Thoracic aorta (tissue), 2 donors: Measurements from ENCODE around the gene B4GALT5. TPM values are rescaled to one million over a fixed set of nuclear protein-coding genes. Genes with fewer than 3 reads are reported as not detected.
"Not testable (repeated sequence)": the region's sequence is repeated elsewhere in the genome, so short reads cannot be mapped to it uniquely, and the experiment has no call there.

Source experiments
- ATAC-seq: fragments of 150-250 bp; one replicate; pipeline ENCODE4 v1.8.0; 2017; ENCODE audit warnings: low read depth; ENCODE audit not compliant: insufficient number of reproducible peaks, low FRiP score
- DNase-seq: peaks from one replicate; pipeline ENCODE4 v3.0.0-alpha.2; 2020; ENCODE audit warnings: low spot score
- H3K27ac ChIP-seq, 2 donors: fragments of 200-600 bp; sonication (generic); 1 replicate in 1 of 2; 2 replicates in 1 of 2; pipeline ENCODE4 v1.5.1; 2016; ENCODE audit warnings: mild to moderate bottlenecking in 2 of 2, moderate library complexity in 2 of 2
- H3K27me3 ChIP-seq: fragments of 200-600 bp; sonication (generic); replicated peaks from 2 replicates; pipeline ENCODE4 v1.6.0; 2016; ENCODE audit warnings: mild to moderate bottlenecking; ENCODE audit not compliant: insufficient read depth
- H3K36me3 ChIP-seq: fragments of 200-600 bp; sonication (generic); one replicate; pipeline ENCODE4 v1.5.1; 2016
- H3K4me1 ChIP-seq, 2 donors: fragments of 200-600 bp; sonication (generic); 1 replicate in 1 of 2; 2 replicates in 1 of 2; pipeline versions ENCODE4 v1.5.1 to v1.6.0; 2016; ENCODE audit warnings: low read depth in 2 of 2, mild to moderate bottlenecking in 1 of 2; ENCODE audit not compliant: control insufficient read depth in 1 of 2
- H3K4me3 ChIP-seq: fragments of 200-600 bp; sonication (generic); 2 replicates; pipeline ENCODE4 v1.5.1; 2016; ENCODE audit warnings: mild to moderate bottlenecking
- H3K9me3 ChIP-seq: fragments of 200-600 bp; sonication (generic); 2 replicates; pipeline ENCODE4 v1.5.1; 2016
- CTCF ChIP-seq: fragments of 200-600 bp; sonication (generic); IDR thresholded peaks from one replicate; pipeline ENCODE4 v1.5.1; 2019; ENCODE audit warnings: antibody characterized with exemption
- total RNA-seq, 2 donors: library from RNA; depleted of rRNA; stranded (reverse); fragments of >200 nt; gene quantifications; one replicate each; pipeline versions ENCODE4 v1.1.0 to v1.2.3, GENCODE V29; 2016

The B4GALT5 gene
- 10 to 100 TPM; 15.7 to 45.3 TPM for total RNA-seq

GRCh38 chr20:49713753-49714712 lies at the start of gene B4GALT5:
Gene B4GALT5 (minus strand): TSS chr20:49713878. CDS start chr20:49713690, 188 bp downstream.
- DNase-seq (peak; percentile 36), ATAC-seq (peak; percentile 58)
- Histone ChIP-seq H3K4me3 (peak within 1 kb of the TSS; percentile 93), H3K36me3 (no peaks in the 10 kb centered on the region), H3K9me3 (no peaks in the 10 kb centered on the region), H3K27ac (peak within 1 kb of the TSS; percentile 78 to 81), H3K27me3 (no peaks in the 10 kb centered on the region), H3K4me1 (peaks cover 21 to 48% of the 10 kb centered on the region in 2 donors)
- no peak for TF ChIP-seq CTCF

GRCh38 chr20:49762940-49763766 lies 49.5 kb upstream of the B4GALT5 start:
- Histone ChIP-seq H3K36me3 (no peaks in the 10 kb centered on the region), H3K27me3 (no peaks in the 10 kb centered on the region), H3K4me3 (no peak overlapping the region), H3K27ac (no peak overlapping the region), H3K4me1 (peaks cover 6 to 21% of the 10 kb centered on the region in 2 donors), H3K9me3 (no peaks in the 10 kb centered on the region)
- DNase-seq (no peak), ATAC-seq (no peak)
- TF ChIP-seq CTCF: no peak

- not testable (repeated sequence) for ATAC-seq, DNase-seq, H3K27me3 ChIP-seq, H3K27ac ChIP-seq, H3K36me3 ChIP-seq, H3K4me3 ChIP-seq, H3K9me3 ChIP-seq
- H3K4me1 ChIP-seq: peaks cover 4 to 15% of the 10 kb centered on the region in 2 donors
Observed at GRCh38 chr20:49761888-49762287, 48.2 kb upstream of the B4GALT5 start.

- no peak overlapping the region for H3K4me3 ChIP-seq
- H3K27ac ChIP-seq: no peak overlapping the region
- no peaks in the 10 kb centered on the region for H3K36me3 ChIP-seq
- no peaks in the 10 kb centered on the region for H3K9me3 ChIP-seq
- no peak for TF ChIP-seq CTCF
- ATAC-seq: no peak
- no peak for DNase-seq
- H3K4me1 ChIP-seq: peaks cover 0 to 5% of the 10 kb centered on the region in 2 donors
- no peaks in the 10 kb centered on the region for H3K27me3 ChIP-seq
Observed at GRCh38 chr20:49759266-49759950, 45.7 kb upstream of the B4GALT5 start.

GRCh38 chr20:49758781-49759180 lies 45.1 kb upstream of the B4GALT5 start:
- ATAC-seq: no peak
- H3K27me3 ChIP-seq: no peaks in the 10 kb centered on the region
- H3K27ac ChIP-seq: no peak overlapping the region
- H3K4me1 ChIP-seq: no peaks in the 10 kb centered on the region
- DNase-seq: no peak
- no peak for TF ChIP-seq CTCF
- H3K36me3 ChIP-seq: no peaks in the 10 kb centered on the region
- H3K9me3 ChIP-seq: no peaks in the 10 kb centered on the region
- H3K4me3 ChIP-seq: no peak overlapping the region
